ENCODE results near the gene RAB40B.

DNA sequence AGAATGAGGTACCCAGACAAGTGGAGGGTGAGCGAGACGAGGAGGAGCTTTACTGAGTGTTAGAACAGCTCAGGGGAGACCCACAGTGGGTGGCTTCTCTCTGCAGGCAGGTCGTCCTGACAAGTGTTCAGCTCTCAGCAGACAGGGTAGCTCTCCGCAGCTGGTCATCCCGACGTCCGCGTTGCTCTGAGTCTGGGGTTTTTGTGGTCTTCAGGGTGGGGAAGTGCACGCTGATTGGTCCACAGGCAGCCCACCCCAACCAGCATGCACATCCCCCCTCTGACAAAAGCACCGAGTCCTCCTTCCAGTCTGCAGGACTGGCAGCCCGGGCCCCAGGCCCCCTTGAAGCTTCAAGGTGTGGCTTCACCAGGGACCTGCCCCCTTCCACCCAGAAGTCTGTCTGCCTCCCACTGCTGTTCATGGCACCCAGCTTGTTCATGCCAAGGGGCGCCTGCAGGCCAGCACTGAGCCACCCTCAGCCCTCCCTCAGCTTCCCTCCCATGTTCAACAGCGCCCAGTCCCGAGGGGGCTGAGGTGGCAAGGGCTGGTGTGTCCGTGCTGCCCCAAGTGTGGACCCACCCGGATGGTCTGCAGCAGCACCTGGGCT lies 30.4 kb downstream of the RAB40B start:
- TF ChIP-seq TAF1 (IDR thresholded peaks at IDR 0.05; ENCODE audit: low read depth, low read length): no peak
- TF ChIP-seq POLR2A (IDR thresholded peaks at IDR 0.05; ENCODE audit: low read depth, low read length): no peak
- no peak for TF ChIP-seq POLR2AphosphoS5 (IDR thresholded peaks at IDR 0.05; ENCODE audit: low read depth, low read length)
- TF ChIP-seq POU2F2 (IDR thresholded peaks at IDR 0.05; ENCODE audit: low read depth, low read length): no peak
- TF ChIP-seq PAX5 (IDR thresholded peaks at IDR 0.05; ENCODE audit: insufficient read depth, low read length, severe bottlenecking): no peak

All from GM12891 (cell line).